ENCODE measurements around the gene RASAL3.

Gene RASAL3

DNA sequence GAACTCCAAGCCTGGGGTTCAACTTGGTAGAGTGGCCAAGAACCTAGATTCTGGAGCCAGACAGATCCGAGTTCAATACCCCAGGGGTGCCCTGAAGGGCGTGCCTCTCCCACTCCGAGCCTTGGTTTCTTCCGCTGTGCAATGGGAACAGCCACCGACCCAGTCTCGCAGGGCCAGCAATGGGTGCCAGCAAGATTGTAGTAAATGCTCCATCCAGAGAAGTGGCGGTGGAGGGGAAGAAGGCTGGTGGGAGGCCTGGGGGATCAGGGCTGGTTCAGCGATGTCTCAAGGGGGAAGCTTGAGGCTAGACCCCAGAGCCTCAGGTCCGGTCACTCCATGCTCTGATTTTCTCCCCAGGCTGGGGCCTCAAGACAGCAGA lies 19.1 kb downstream of the RASAL3 start:
- POLR2A ChIA-PET: no interaction called here
- H3K9me3 ChIP-seq (ENCODE audit: control insufficient read depth, insufficient read depth, low read depth, low read length): no peaks in the 10 kb centered on the region
- CTCF ChIA-PET: interaction anchor here (0.6 kb wide), 1 partner anchor 131 kb away, joined by 3 read pairs; no protein-coding TSS in a partner anchor
- H3K27ac ChIP-seq (ENCODE audit: extremely low read depth, low read depth, low read length): no peak overlapping the region
- peaks cover 0 to 8% of the 10 kb centered on the region in 2 experiments; a peak in 1 of 3 replicates for H3K36me3 ChIP-seq (ENCODE audit: control insufficient read depth in 2 of 2, insufficient read depth in 1 of 2, low read length in 2 of 2)
- peaks cover 2% of the 10 kb centered on the region; the same call in 1 of the 2 replicates for H3K4me1 ChIP-seq (ENCODE audit: control insufficient read depth, insufficient read depth, low read length)
- no peak for TF ChIP-seq MYNN (tag by site-specific recombination; IDR thresholded peaks at IDR 0.05; ENCODE audit: borderline replicate concordance)
- no peak for TF ChIP-seq ZNF354C (tag by site-specific recombination; IDR thresholded peaks at IDR 0.05; ENCODE audit: borderline replicate concordance, low read depth)
- no peak for TF ChIP-seq ZNF792 (tag by site-specific recombination; IDR thresholded peaks at IDR 0.05)
- no peak for TF ChIP-seq ZNF324 (tag by site-specific recombination; IDR thresholded peaks at IDR 0.05)
- no peak for TF ChIP-seq ZSCAN30 (tag by site-specific recombination; IDR thresholded peaks at IDR 0.05)
- TF ChIP-seq KLF16 (tag by site-specific recombination; IDR thresholded peaks at IDR 0.05): no peak
- TF ChIP-seq ZNF514 (tag by site-specific recombination; IDR thresholded peaks at IDR 0.05): no peak
- TF ChIP-seq, protein P1, sequence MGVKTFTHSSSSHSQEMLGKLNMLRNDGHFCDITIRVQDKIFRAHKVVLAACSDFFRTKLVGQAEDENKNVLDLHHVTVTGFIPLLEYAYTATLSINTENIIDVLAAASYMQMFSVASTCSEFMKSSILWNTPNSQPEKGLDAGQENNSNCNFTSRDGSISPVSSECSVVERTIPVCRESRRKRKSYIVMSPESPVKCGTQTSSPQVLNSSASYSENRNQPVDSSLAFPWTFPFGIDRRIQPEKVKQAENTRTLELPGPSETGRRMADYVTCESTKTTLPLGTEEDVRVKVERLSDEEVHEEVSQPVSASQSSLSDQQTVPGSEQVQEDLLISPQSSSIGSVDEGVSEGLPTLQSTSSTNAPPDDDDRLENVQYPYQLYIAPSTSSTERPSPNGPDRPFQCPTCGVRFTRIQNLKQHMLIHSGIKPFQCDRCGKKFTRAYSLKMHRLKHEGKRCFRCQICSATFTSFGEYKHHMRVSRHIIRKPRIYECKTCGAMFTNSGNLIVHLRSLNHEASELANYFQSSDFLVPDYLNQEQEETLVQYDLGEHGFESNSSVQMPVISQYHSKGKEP (tag by site-specific recombination; IDR thresholded peaks at IDR 0.05): no peak
- no peak for TF ChIP-seq ZNF394 (tag by site-specific recombination; IDR thresholded peaks at IDR 0.05; ENCODE audit: borderline replicate concordance)
- no peak for TF ChIP-seq SALL2 (tag by site-specific recombination; IDR thresholded peaks at IDR 0.05; ENCODE audit: borderline replicate concordance)
- no peak for TF ChIP-seq ZNF677 (tag by site-specific recombination; IDR thresholded peaks at IDR 0.05)
- H3K4me3 ChIP-seq (ENCODE audit: low read depth, low read length): no peak overlapping the region

DNA sequence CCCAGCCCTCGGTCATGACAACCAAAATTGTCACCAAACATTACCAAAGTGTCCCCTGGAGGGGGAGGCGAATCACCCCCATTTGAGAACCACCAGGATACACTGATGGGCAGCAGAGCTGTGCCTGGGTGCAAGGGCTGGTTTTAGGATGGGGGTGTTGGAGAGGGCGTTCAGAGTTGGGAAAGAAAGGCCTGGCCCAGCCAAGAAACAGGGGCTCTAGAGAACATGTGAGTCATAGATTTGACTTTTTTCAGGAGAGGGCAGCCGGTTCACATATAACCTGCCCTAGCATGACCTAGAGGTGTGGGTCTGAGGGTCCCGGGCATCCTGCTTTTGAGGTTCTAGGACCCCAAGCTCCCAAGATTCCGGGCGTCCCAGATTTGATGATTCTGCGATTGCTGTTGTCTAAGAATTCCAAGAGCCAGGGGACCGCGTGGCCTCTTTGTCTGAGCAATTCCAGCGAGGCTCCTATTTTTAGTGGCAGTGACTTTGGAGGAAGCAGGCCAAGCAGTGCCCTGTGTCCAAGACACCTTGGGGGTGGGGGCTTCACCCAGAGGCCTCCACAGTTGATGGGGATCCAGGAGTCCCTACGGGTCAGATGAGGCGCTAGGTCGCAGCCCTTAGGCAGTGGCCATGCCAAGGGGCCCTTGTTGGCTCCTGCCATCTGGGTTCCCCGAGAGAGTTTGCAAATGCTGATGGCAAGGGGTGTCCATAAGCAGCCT lies 19.7 kb downstream of the RASAL3 start:
- peaks cover 2% of the 10 kb centered on the region; the same call in 1 of the 2 replicates for H3K4me1 ChIP-seq (ENCODE audit: control insufficient read depth, insufficient read depth, low read length)
- TF ChIP-seq ZNF391 (tag by site-specific recombination; IDR thresholded peaks at IDR 0.05; ENCODE audit: borderline replicate concordance, low read depth): no peak
- TF ChIP-seq ZNF324 (tag by site-specific recombination; IDR thresholded peaks at IDR 0.05): no peak
- TF ChIP-seq ZNF175 (tag by site-specific recombination; IDR thresholded peaks at IDR 0.05): no peak
- TF ChIP-seq, protein P2, sequence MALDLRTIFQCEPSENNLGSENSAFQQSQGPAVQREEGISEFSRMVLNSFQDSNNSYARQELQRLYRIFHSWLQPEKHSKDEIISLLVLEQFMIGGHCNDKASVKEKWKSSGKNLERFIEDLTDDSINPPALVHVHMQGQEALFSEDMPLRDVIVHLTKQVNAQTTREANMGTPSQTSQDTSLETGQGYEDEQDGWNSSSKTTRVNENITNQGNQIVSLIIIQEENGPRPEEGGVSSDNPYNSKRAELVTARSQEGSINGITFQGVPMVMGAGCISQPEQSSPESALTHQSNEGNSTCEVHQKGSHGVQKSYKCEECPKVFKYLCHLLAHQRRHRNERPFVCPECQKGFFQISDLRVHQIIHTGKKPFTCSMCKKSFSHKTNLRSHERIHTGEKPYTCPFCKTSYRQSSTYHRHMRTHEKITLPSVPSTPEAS (tag by site-specific recombination; IDR thresholded peaks at IDR 0.05): no peak
- TF ChIP-seq, protein P3, sequence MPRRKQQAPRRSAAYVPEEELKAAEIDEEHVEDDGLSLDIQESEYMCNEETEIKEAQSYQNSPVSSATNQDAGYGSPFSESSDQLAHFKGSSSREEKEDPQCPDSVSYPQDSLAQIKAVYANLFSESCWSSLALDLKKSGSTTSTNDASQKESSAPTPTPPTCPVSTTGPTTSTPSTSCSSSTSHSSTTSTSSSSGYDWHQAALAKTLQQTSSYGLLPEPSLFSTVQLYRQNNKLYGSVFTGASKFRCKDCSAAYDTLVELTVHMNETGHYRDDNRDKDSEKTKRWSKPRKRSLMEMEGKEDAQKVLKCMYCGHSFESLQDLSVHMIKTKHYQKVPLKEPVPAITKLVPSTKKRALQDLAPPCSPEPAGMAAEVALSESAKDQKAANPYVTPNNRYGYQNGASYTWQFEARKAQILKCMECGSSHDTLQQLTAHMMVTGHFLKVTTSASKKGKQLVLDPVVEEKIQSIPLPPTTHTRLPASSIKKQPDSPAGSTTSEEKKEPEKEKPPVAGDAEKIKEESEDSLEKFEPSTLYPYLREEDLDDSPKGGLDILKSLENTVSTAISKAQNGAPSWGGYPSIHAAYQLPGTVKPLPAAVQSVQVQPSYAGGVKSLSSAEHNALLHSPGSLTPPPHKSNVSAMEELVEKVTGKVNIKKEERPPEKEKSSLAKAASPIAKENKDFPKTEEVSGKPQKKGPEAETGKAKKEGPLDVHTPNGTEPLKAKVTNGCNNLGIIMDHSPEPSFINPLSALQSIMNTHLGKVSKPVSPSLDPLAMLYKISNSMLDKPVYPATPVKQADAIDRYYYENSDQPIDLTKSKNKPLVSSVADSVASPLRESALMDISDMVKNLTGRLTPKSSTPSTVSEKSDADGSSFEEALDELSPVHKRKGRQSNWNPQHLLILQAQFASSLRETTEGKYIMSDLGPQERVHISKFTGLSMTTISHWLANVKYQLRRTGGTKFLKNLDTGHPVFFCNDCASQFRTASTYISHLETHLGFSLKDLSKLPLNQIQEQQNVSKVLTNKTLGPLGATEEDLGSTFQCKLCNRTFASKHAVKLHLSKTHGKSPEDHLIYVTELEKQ (tag by site-specific recombination; IDR thresholded peaks at IDR 0.05; ENCODE audit: borderline replicate concordance): no peak
- TF ChIP-seq ZBTB48 (tag by site-specific recombination; IDR thresholded peaks at IDR 0.05): no peak
- no peak for TF ChIP-seq ZNF426 (tag by site-specific recombination; IDR thresholded peaks at IDR 0.05)
- no peak for TF ChIP-seq GLIS1 (tag by site-specific recombination; IDR thresholded peaks at IDR 0.05)
- ChIA-PET CTCF (no interaction called here), POLR2A (no interaction called here)
- H3K27ac ChIP-seq (ENCODE audit: extremely low read depth, low read depth, low read length): no peak overlapping the region
- H3K4me3 ChIP-seq (ENCODE audit: low read depth, low read length): no peak overlapping the region
- peaks cover 0 to 8% of the 10 kb centered on the region in 2 experiments; a peak in 1 of 3 replicates for H3K36me3 ChIP-seq (ENCODE audit: control insufficient read depth in 2 of 2, insufficient read depth in 1 of 2, low read length in 2 of 2)
- H3K9me3 ChIP-seq (ENCODE audit: control insufficient read depth, insufficient read depth, low read depth, low read length): no peaks in the 10 kb centered on the region
